ENCODE results near the gene MKNK2. TPM values are rescaled to one million over a fixed set of nuclear protein-coding genes. Genes with fewer than 3 reads are reported as not detected.

The MKNK2 gene
- total and polyA plus RNA-seq, 10 of the 15 experiments (the other 5 are each of a cell fraction or from before 2014, with no cell fraction given) = 9.6 to 365 (median 69.9) TPM

GRCh38 chr19:2040647-2041432, 10.2 kb downstream of the MKNK2 start:
- no peak for DNase-seq (ENCODE audit: low read depth, low spot score)
- H2AFZ ChIP-seq (ENCODE audit: control insufficient read depth, low read depth, low read length) = no peak overlapping the region
- H3K27me3 ChIP-seq (replicated peaks in 1 of 2; ENCODE audit: control insufficient read depth in 2 of 2, insufficient read depth in 2 of 2, low read length in 1 of 2) = no peaks in the 10 kb centered on the region
- 70% methylated on average over 28 of the region's 28 CpGs for WGBS (ENCODE audit: insufficient coverage, insufficient replicate concordance, low lambda C conversion rate, missing lambda C conversion rate)
- TF ChIP-seq ZZZ3 (IDR thresholded peaks at IDR 0.05; ENCODE audit: control insufficient read depth, insufficient read length, low read depth) (no peak), MTA2 (IDR thresholded peaks at IDR 0.05; ENCODE audit: low read depth) (no peak), POLR2AphosphoS5 (IDR thresholded peaks at IDR 0.05; ENCODE audit: low read length) (0 out of 2 replicates have a peak, but pooled peaks have one; percentile 37), POU2F2 (IDR thresholded peaks at IDR 0.05; ENCODE audit: borderline replicate concordance, low read depth, low read length) (no peak), STAT1 (conservative IDR thresholded peaks at IDR 0.05) (0 out of 2 replicates have a peak, but pooled peaks have one; percentile 9), POLR2A (IDR thresholded peaks at IDR 0.05; ENCODE audit: low read depth, low read length) (peak; percentile 56), ATF3 (IDR thresholded peaks at IDR 0.05; ENCODE audit: borderline replicate concordance, extremely low read depth, low read depth, low read length) (no peak), HSF1 (IDR thresholded peaks at IDR 0.05; ENCODE audit: low read depth, low read length) (no peak)
- no peaks in the 10 kb centered on the region for H3K9me3 ChIP-seq (replicated peaks; ENCODE audit: control insufficient read depth, insufficient read depth, low read length)
- H3K9ac ChIP-seq (ENCODE audit: control insufficient read depth, insufficient read depth, low read length) = peak overlapping the region; percentile 86
- no peaks in the 10 kb centered on the region; the same call in 1 of the 2 replicates for H4K20me1 ChIP-seq (ENCODE audit: control insufficient read depth, insufficient read depth)
- CTCF ChIA-PET = interaction anchor here (1.1 to 1.5 kb wide), 2 partner anchors 21 to 22 kb away, joined by 3 to 7 read pairs; no protein-coding TSS in a partner anchor
- POLR2A ChIA-PET = interaction anchor here (0.6 to 4.3 kb wide), 6 partner anchors 11 to 108 kb away, joined by 3 to 37 read pairs (median 6); partner anchors contain the start of gene MKNK2
- peaks cover 31% of the 10 kb centered on the region for H3K79me2 ChIP-seq (ENCODE audit: control insufficient read depth, insufficient read depth, low read length)
- H3K27ac ChIP-seq (ENCODE audit: control insufficient read depth, insufficient read depth) = peak overlapping the region; percentile 92
- SMC1A ChIA-PET (ENCODE audit: uncharacterized antibody, unreplicated experiment) = interaction anchor here (1.1 kb wide), 1 partner anchor 13 kb away, joined by 3 read pairs; no protein-coding TSS in a partner anchor
- intact Hi-C loops (cut with micrococcal nuclease; ENCODE audit: unreplicated experiment) = no loop called here
- H3K4me1 ChIP-seq (ENCODE audit: control insufficient read depth, insufficient read depth, low read length) = peaks cover 33% of the 10 kb centered on the region
- H3K36me3 ChIP-seq (ENCODE audit: control insufficient read depth in 2 of 2, insufficient read depth in 2 of 2, low read length in 1 of 2) = peaks cover 19 to 33% of the 10 kb centered on the region in 2 experiments
- in situ Hi-C loops (cut with MboI) = no loop called here
- ATAC-seq = no peak
- FAIRE-seq = no peak
- peak overlapping the region; percentile 71 for H3K4me3 ChIP-seq
- peak overlapping the region; percentile 99 for H3K4me2 ChIP-seq (ENCODE audit: control insufficient read depth, insufficient read depth)
- no TSS peak for BruUV-seq (replicated peaks)
- RAD21 ChIA-PET (ENCODE audit: unreplicated experiment) = interaction anchor here (1.0 to 2.4 kb wide), 3 partner anchors 8 to 143 kb away, joined by 3 to 17 read pairs (median 9); no protein-coding TSS in a partner anchor
